ENCODE results near the gene SNAPC5.
"Not testable (repeated sequence)": the region's sequence is repeated elsewhere in the genome, so short reads cannot be mapped to it uniquely, and the experiment has no call there.

Gene SNAPC5

GRCh38 chr15:66489179-66489791 is 8.3 kb downstream of the SNAPC5 start:
- no peak for DNase-seq

- DNase-seq = no peak
Observed at GRCh38 chr15:66488525-66488924, 9.0 kb downstream of the SNAPC5 start.

GRCh38 chr15:66486887-66487286 is 10.7 kb downstream of the SNAPC5 start:
- DNase-seq = no peak

GRCh38 chr15:66484539-66485112 is 12.9 kb downstream of the SNAPC5 start:
- DNase-seq = no peak

- DNase-seq = peak; percentile 14
Observed at GRCh38 chr15:66483131-66483566, 14.4 kb downstream of the SNAPC5 start.

- DNase-seq = no peak
Observed at GRCh38 chr15:66482539-66482938, 15.0 kb downstream of the SNAPC5 start.

GRCh38 chr15:66481107-66481856 is 16.3 kb downstream of the SNAPC5 start:
- DNase-seq = no peak

GRCh38 chr15:66480267-66480666 is 17.3 kb downstream of the SNAPC5 start:
- no peak for DNase-seq

- no peak for DNase-seq
Observed at GRCh38 chr15:66477011-66477410, 20.6 kb downstream of the SNAPC5 start.

- DNase-seq = no peak
Observed at GRCh38 chr15:66476535-66476934, 21.0 kb downstream of the SNAPC5 start.

- DNase-seq = no peak
Observed at GRCh38 chr15:66474963-66475362, 22.6 kb downstream of the SNAPC5 start.

GRCh38 chr15:66474135-66474534 is 23.4 kb downstream of the SNAPC5 start:
- no peak for DNase-seq

- DNase-seq = no peak
Observed at GRCh38 chr15:66472176-66472999, 25.2 kb downstream of the SNAPC5 start.

- not testable (repeated sequence) for DNase-seq
Observed at GRCh38 chr15:66470825-66471224, 26.7 kb downstream of the SNAPC5 start.

- DNase-seq = not testable (repeated sequence)
Observed at GRCh38 chr15:66467162-66468040, 30.2 kb downstream of the SNAPC5 start.

GRCh38 chr15:66465294-66465693 is 32.3 kb downstream of the SNAPC5 start:
- not testable (repeated sequence) for DNase-seq

- DNase-seq = no peak
Observed at GRCh38 chr15:66462627-66463026, 34.9 kb downstream of the SNAPC5 start.

GRCh38 chr15:66461917-66462316 is 35.6 kb downstream of the SNAPC5 start:
- no peak for DNase-seq

- not testable (repeated sequence) for DNase-seq
Observed at GRCh38 chr15:66461294-66461693, 36.3 kb downstream of the SNAPC5 start.

GRCh38 chr15:66459818-66460615 is 37.5 kb downstream of the SNAPC5 start:
- DNase-seq = no peak

- DNase-seq = no peak
Observed at GRCh38 chr15:66456211-66456610, 41.4 kb downstream of the SNAPC5 start.
